ENCODE data around the gene AVPR2.

- TF ChIP-seq CTCF (tag by site-specific recombination; IDR thresholded peaks at IDR 0.05), result no peak
- no peak for TF ChIP-seq MZF1 (tag by site-specific recombination; IDR thresholded peaks at IDR 0.05; ENCODE audit: borderline replicate concordance)
- no peak for TF ChIP-seq KLF16 (tag by site-specific recombination; IDR thresholded peaks at IDR 0.05)
- TF ChIP-seq ZNF549 (tag by site-specific recombination; IDR thresholded peaks at IDR 0.05), result no peak
- TF ChIP-seq ZNF747 (tag by site-specific recombination; IDR thresholded peaks at IDR 0.05), result no peak
- no peak for TF ChIP-seq ZNF707 (tag by site-specific recombination; IDR thresholded peaks at IDR 0.05)
- TF ChIP-seq KLF9 (tag by site-specific recombination; IDR thresholded peaks at IDR 0.05; ENCODE audit: low read depth), result no peak
- TF ChIP-seq ZNF362 (tag by site-specific recombination; IDR thresholded peaks at IDR 0.05), result no peak
- TF ChIP-seq ZNF426 (tag by site-specific recombination; IDR thresholded peaks at IDR 0.05), result no peak
- TF ChIP-seq, protein P1, sequence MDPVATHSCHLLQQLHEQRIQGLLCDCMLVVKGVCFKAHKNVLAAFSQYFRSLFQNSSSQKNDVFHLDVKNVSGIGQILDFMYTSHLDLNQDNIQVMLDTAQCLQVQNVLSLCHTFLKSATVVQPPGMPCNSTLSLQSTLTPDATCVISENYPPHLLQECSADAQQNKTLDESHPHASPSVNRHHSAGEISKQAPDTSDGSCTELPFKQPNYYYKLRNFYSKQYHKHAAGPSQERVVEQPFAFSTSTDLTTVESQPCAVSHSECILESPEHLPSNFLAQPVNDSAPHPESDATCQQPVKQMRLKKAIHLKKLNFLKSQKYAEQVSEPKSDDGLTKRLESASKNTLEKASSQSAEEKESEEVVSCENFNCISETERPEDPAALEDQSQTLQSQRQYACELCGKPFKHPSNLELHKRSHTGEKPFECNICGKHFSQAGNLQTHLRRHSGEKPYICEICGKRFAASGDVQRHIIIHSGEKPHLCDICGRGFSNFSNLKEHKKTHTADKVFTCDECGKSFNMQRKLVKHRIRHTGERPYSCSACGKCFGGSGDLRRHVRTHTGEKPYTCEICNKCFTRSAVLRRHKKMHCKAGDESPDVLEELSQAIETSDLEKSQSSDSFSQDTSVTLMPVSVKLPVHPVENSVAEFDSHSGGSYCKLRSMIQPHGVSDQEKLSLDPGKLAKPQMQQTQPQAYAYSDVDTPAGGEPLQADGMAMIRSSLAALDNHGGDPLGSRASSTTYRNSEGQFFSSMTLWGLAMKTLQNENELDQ (tag by site-specific recombination; IDR thresholded peaks at IDR 0.05; ENCODE audit: low read depth), result no peak
- TF ChIP-seq ZBTB7A (tag by site-specific recombination; IDR thresholded peaks at IDR 0.05; ENCODE audit: low read depth), result no peak
Observed at GRCh38 chrX:153864101-153864500, 40.4 kb upstream of the AVPR2 start.
